ENCODE results near the gene KDM5B. TPM values are rescaled to one million over a fixed set of nuclear protein-coding genes. Genes with fewer than 3 reads are reported as not detected.
"Not testable (repeated sequence)": the region's sequence is repeated elsewhere in the genome, so short reads cannot be mapped to it uniquely, and the experiment has no call there.

KDM5B gene
- total and polyA plus RNA-seq, 2 experiments from 2014 or later, result 87.9 to 110 TPM

DNA sequence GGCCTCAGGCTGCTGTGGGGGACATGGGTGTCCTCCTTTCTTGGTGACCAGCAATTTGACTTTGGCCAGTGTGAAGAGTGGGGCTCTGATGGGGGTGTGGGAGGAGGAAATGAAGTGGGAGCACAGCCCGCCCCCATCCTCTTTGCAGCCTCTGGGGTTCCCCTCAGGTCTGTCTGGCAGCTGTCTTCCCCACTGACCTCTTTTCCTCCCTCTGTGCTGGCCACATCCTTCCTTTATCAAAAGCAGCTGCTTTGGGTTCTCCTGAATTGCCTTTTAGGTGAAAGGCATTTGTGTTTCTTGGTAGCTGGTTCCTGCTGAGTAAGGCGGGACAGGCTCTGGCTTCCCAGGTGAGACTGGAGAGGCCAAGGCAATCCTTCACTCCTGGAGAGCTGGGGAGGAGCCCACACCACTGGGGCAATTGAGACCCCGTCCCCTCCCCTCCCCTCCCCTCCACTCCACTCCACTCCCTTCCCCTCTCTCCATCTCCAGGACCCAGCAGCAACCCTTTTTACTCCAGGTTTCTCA is 27.4 kb upstream of the KDM5B start:
- Histone ChIP-seq H3K79me2 (no peaks in the 10 kb centered on the region), H3K27ac (no peak overlapping the region), H3K4me3 (no peak overlapping the region), H3K9me2 (replicated peaks; ENCODE audit: insufficient read depth) (no peaks in the 10 kb centered on the region), H3K4me2 (no peak overlapping the region), H3K27me3 (no peaks in the 10 kb centered on the region), H3K9me3 (ENCODE audit: low read depth) (no peaks in the 10 kb centered on the region), H2AFZ (no peak overlapping the region), H4K20me1 (ENCODE audit: insufficient read depth, poor library complexity, severe bottlenecking) (no peaks in the 10 kb centered on the region), H3K36me3 (replicated peaks; ENCODE audit: insufficient read depth, low read depth) (no peaks in the 10 kb centered on the region), H3K4me1 (ENCODE audit: insufficient read depth) (no peaks in the 10 kb centered on the region)
- WGBS (ENCODE audit: low lambda C conversion rate, missing lambda C conversion rate), result 68% methylated on average over 2 of the region's 3 CpGs
- no peak for DNase-seq (ENCODE audit: low spot score)
- no peak for TF ChIP-seq EZH2phosphoT487 (IDR thresholded peaks at IDR 0.05; ENCODE audit: low read depth, severe bottlenecking, unreplicated experiment)
- TF ChIP-seq, protein P1, sequence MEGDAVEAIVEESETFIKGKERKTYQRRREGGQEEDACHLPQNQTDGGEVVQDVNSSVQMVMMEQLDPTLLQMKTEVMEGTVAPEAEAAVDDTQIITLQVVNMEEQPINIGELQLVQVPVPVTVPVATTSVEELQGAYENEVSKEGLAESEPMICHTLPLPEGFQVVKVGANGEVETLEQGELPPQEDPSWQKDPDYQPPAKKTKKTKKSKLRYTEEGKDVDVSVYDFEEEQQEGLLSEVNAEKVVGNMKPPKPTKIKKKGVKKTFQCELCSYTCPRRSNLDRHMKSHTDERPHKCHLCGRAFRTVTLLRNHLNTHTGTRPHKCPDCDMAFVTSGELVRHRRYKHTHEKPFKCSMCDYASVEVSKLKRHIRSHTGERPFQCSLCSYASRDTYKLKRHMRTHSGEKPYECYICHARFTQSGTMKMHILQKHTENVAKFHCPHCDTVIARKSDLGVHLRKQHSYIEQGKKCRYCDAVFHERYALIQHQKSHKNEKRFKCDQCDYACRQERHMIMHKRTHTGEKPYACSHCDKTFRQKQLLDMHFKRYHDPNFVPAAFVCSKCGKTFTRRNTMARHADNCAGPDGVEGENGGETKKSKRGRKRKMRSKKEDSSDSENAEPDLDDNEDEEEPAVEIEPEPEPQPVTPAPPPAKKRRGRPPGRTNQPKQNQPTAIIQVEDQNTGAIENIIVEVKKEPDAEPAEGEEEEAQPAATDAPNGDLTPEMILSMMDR (IDR thresholded peaks at IDR 0.05; ENCODE audit: poor library complexity), result no peak
- no peak for TF ChIP-seq EZH2 (IDR thresholded peaks at IDR 0.05; ENCODE audit: borderline replicate concordance)

DNA sequence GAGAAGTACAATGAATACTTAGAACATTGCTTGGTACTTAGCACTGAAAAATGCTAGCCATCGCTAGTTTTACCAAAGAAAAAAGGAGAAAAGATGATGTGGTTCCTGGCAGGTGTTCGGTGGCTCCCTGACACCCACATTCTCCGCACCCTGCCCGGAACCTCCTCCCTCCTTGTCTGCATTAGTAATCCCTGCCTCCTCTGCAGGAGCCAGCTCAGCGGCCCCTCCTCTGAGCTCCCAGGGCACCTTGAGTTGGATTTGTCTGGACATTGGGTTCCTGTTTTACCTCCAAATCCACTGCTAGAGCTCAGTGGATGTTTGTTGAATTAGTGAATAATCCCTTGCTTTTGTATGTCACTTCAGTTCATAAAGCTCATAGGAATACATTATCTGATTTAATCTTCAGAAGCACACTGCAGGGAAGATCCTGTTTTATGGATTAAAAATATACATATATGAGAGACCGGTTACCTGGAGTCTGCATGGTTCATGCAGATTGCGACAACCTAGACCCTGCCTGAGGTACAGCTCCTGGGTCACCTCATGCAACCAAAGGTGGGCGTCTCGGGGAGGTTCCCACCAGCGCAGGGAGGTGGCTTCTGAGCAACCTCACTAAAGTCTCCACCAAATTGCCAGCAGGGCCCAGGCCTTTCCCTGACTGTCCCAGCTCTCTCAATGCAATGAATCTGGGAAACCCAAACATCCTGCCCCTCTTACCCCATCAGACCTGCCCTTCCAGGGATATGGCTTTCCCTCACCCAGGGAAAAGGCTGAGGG is 26.7 kb upstream of the KDM5B start:
- Histone ChIP-seq H3K4me1 (ENCODE audit: insufficient read depth) (no peaks in the 10 kb centered on the region), H3K79me2 (no peaks in the 10 kb centered on the region), H4K20me1 (ENCODE audit: insufficient read depth, poor library complexity, severe bottlenecking) (no peaks in the 10 kb centered on the region), H3K4me2 (no peak overlapping the region), H3K27me3 (no peaks in the 10 kb centered on the region), H3K9me2 (replicated peaks; ENCODE audit: insufficient read depth) (no peaks in the 10 kb centered on the region), H2AFZ (no peak overlapping the region), H3K4me3 (no peak overlapping the region), H3K9me3 (ENCODE audit: low read depth) (no peaks in the 10 kb centered on the region), H3K36me3 (replicated peaks; ENCODE audit: insufficient read depth, low read depth) (no peaks in the 10 kb centered on the region), H3K27ac (no peak overlapping the region)
- 80% methylated on average over 9 of the region's 10 CpGs for WGBS (ENCODE audit: low lambda C conversion rate, missing lambda C conversion rate)
- TF ChIP-seq EZH2 (IDR thresholded peaks at IDR 0.05; ENCODE audit: borderline replicate concordance), result no peak
- no peak for TF ChIP-seq EZH2phosphoT487 (IDR thresholded peaks at IDR 0.05; ENCODE audit: low read depth, severe bottlenecking, unreplicated experiment)
- TF ChIP-seq, protein P1 (IDR thresholded peaks at IDR 0.05; ENCODE audit: poor library complexity), result no peak
- DNase-seq (ENCODE audit: low spot score), result no peak

DNA sequence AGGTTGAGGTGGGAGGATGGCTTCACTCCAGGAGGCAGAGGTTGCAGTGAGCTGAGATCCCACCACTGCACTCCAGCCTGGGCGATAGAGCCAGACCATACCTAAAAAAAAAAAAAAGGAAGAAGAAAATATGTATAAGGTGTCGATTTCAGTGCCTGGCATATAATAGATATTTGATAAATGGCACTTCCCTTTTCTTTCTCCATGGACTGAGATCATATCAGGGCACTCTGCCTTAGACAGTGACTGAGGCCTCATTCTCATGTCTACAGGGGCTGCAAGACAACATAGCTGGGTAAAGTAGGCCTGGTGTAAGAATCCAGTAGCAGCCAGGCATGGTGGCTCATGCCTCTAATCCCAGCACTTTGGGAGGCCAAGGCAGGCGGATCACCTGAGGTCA is 23.7 kb upstream of the KDM5B start:
- H3K4me3 ChIP-seq, result no peak overlapping the region
- H4K20me1 ChIP-seq (ENCODE audit: insufficient read depth, poor library complexity, severe bottlenecking), result no peaks in the 10 kb centered on the region
- H3K36me3 ChIP-seq (replicated peaks; ENCODE audit: insufficient read depth, low read depth), result no peaks in the 10 kb centered on the region
- no peak overlapping the region for H2AFZ ChIP-seq
- no peaks in the 10 kb centered on the region for H3K79me2 ChIP-seq
- H3K27me3 ChIP-seq, result no peaks in the 10 kb centered on the region
- TF ChIP-seq EZH2phosphoT487 (IDR thresholded peaks at IDR 0.05; ENCODE audit: low read depth, severe bottlenecking, unreplicated experiment), result no peak
- TF ChIP-seq, protein P1 (IDR thresholded peaks at IDR 0.05; ENCODE audit: poor library complexity), result no peak
- no peak for TF ChIP-seq EZH2 (IDR thresholded peaks at IDR 0.05; ENCODE audit: borderline replicate concordance)
- no peak overlapping the region for H3K27ac ChIP-seq
- H3K9me3 ChIP-seq (ENCODE audit: low read depth), result no peaks in the 10 kb centered on the region
- H3K4me2 ChIP-seq, result no peak overlapping the region
- H3K9me2 ChIP-seq (replicated peaks; ENCODE audit: insufficient read depth), result no peaks in the 10 kb centered on the region
- WGBS (ENCODE audit: low lambda C conversion rate, missing lambda C conversion rate), result 92% methylated on average over 3 of the region's 3 CpGs
- H3K4me1 ChIP-seq (ENCODE audit: insufficient read depth), result no peaks in the 10 kb centered on the region
- no peak for DNase-seq (ENCODE audit: low spot score)

DNA sequence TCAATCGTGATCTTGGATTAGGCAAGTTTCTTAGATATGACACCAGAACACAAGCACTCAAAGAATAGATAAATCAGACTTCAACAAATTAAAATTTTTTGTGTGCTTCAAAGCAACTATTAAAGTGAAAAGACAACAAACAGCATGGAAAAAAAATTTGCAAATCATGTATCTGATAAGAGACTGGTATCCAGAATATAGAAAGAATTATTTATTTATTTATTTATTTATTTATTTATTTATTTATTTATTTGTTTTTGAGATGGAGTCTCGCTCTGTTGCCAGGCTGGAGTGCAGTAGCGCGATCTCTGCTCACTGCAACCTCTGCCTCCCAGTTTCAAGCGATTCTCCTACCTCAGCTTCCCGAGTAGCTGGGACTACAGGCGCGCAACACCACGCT is 21.0 kb upstream of the KDM5B start:
- not testable (repeated sequence) for H3K9me3 ChIP-seq (ENCODE audit: low read depth); H3K27me3 ChIP-seq; H3K9me2 ChIP-seq (replicated peaks; ENCODE audit: insufficient read depth); H3K79me2 ChIP-seq; H3K4me3 ChIP-seq; H3K4me1 ChIP-seq (ENCODE audit: insufficient read depth); DNase-seq (ENCODE audit: low spot score); H3K27ac ChIP-seq; H3K36me3 ChIP-seq (replicated peaks; ENCODE audit: insufficient read depth, low read depth); H3K4me2 ChIP-seq; H4K20me1 ChIP-seq (ENCODE audit: insufficient read depth, poor library complexity, severe bottlenecking); H2AFZ ChIP-seq
- 97% methylated on average over 9 of the region's 9 CpGs for WGBS (ENCODE audit: low lambda C conversion rate, missing lambda C conversion rate)

All from hepatocyte (in vitro differentiated cells).